Stomach smooth muscle (tissue), 2 donors: ENCODE measurements around the gene LAMP5.

Source experiments
- H3K27ac ChIP-seq: one replicate; pipeline ENCODE4 v1.7.0; 2013; ENCODE audit warnings: mild to moderate bottlenecking, low read length, inconsistent platforms
- H3K27me3 ChIP-seq, 2 donors: one replicate each; pipeline ENCODE4 v1.7.0; 2013; ENCODE audit warnings: low read length in 2 of 2; ENCODE audit not compliant: insufficient read depth in 2 of 2, control insufficient read depth in 1 of 2
- H3K36me3 ChIP-seq, 2 donors: one replicate each; pipeline ENCODE4 v1.7.0; 2013; ENCODE audit warnings: low read length in 2 of 2; ENCODE audit not compliant: control insufficient read depth in 2 of 2, insufficient read depth in 2 of 2
- H3K4me1 ChIP-seq: one replicate; pipeline ENCODE4 v1.7.0; 2013; ENCODE audit warnings: low read length; ENCODE audit not compliant: control insufficient read depth, insufficient read depth
- H3K4me3 ChIP-seq, 2 donors: one replicate each; pipeline ENCODE4 v1.7.0; 2013; ENCODE audit warnings: low read length in 2 of 2
- H3K9ac ChIP-seq, 2 donors: one replicate each; pipeline ENCODE4 v1.7.0; 2013; ENCODE audit warnings: low read length in 2 of 2, mild to moderate bottlenecking in 1 of 2
- H3K9me3 ChIP-seq, 2 donors: one replicate each; pipeline ENCODE4 v1.7.0; 2013; ENCODE audit warnings: low read length in 2 of 2; ENCODE audit not compliant: control insufficient read depth in 2 of 2
- donor health status: healthy.
- donor health status: Pancreatic carcinoma.

The LAMP5 gene

GRCh38 chr20:9566977-9567376, 52.6 kb downstream of the LAMP5 start:
- H3K4me3 ChIP-seq = no peak overlapping the region
- H3K36me3 ChIP-seq = no peaks in the 10 kb centered on the region
- H3K27ac ChIP-seq = no peak overlapping the region
- H3K27me3 ChIP-seq = peaks cover 0 to 2% of the 10 kb centered on the region in 2 donors
- no peaks in the 10 kb centered on the region for H3K4me1 ChIP-seq
- H3K9me3 ChIP-seq = no peaks in the 10 kb centered on the region
- no peak overlapping the region for H3K9ac ChIP-seq

- Histone ChIP-seq H3K4me1 (no peaks in the 10 kb centered on the region), H3K27ac (no peak overlapping the region), H3K27me3 (peaks cover 2 to 3% of the 10 kb centered on the region in 2 donors), H3K9me3 (no peaks in the 10 kb centered on the region), H3K9ac (no peak overlapping the region), H3K4me3 (no peak overlapping the region), H3K36me3 (no peaks in the 10 kb centered on the region)
Observed at GRCh38 chr20:9570612-9571011, 56.2 kb downstream of the LAMP5 start.

GRCh38 chr20:9571783-9572182, 57.4 kb downstream of the LAMP5 start:
- Histone ChIP-seq H3K9ac (no peak overlapping the region), H3K27me3 (peaks cover 2 to 3% of the 10 kb centered on the region in 2 donors), H3K4me1 (no peaks in the 10 kb centered on the region), H3K9me3 (no peaks in the 10 kb centered on the region), H3K27ac (no peak overlapping the region), H3K36me3 (no peaks in the 10 kb centered on the region), H3K4me3 (no peak overlapping the region)

GRCh38 chr20:9572670-9573069, 58.3 kb downstream of the LAMP5 start:
- Histone ChIP-seq H3K9me3 (no peaks in the 10 kb centered on the region), H3K36me3 (no peaks in the 10 kb centered on the region), H3K4me1 (no peaks in the 10 kb centered on the region), H3K27ac (no peak overlapping the region), H3K9ac (no peak overlapping the region), H3K27me3 (peaks cover 2 to 3% of the 10 kb centered on the region in 2 donors), H3K4me3 (no peak overlapping the region)

- H3K27me3 ChIP-seq = peaks cover 2 to 3% of the 10 kb centered on the region in 2 donors
- no peak overlapping the region for H3K27ac ChIP-seq
- no peak overlapping the region for H3K9ac ChIP-seq
- H3K36me3 ChIP-seq = no peaks in the 10 kb centered on the region
- no peaks in the 10 kb centered on the region for H3K9me3 ChIP-seq
- no peak overlapping the region for H3K4me3 ChIP-seq
- no peaks in the 10 kb centered on the region for H3K4me1 ChIP-seq
Observed at GRCh38 chr20:9573335-9574151, 59.2 kb downstream of the LAMP5 start.

- H3K36me3 ChIP-seq = no peaks in the 10 kb centered on the region
- H3K9me3 ChIP-seq = no peaks in the 10 kb centered on the region
- no peaks in the 10 kb centered on the region for H3K4me1 ChIP-seq
- no peak overlapping the region for H3K27ac ChIP-seq
- no peak overlapping the region for H3K9ac ChIP-seq
- H3K27me3 ChIP-seq = peaks cover 2 to 3% of the 10 kb centered on the region in 2 donors
- H3K4me3 ChIP-seq = no peak overlapping the region
Observed at GRCh38 chr20:9574181-9574580, 59.8 kb downstream of the LAMP5 start.

GRCh38 chr20:9574776-9575175, 60.4 kb downstream of the LAMP5 start:
- H3K4me3 ChIP-seq = no peak overlapping the region
- H3K9ac ChIP-seq = no peak overlapping the region
- no peaks in the 10 kb centered on the region for H3K4me1 ChIP-seq
- no peaks in the 10 kb centered on the region for H3K9me3 ChIP-seq
- no peaks in the 10 kb centered on the region for H3K36me3 ChIP-seq
- no peak overlapping the region for H3K27ac ChIP-seq
- peaks cover 0 to 3% of the 10 kb centered on the region in 2 donors for H3K27me3 ChIP-seq

GRCh38 chr20:9575836-9576235, 61.4 kb downstream of the LAMP5 start:
- no peak overlapping the region for H3K4me3 ChIP-seq
- H3K4me1 ChIP-seq = no peaks in the 10 kb centered on the region
- H3K27ac ChIP-seq = no peak overlapping the region
- H3K9me3 ChIP-seq = no peaks in the 10 kb centered on the region
- peaks cover 0 to 3% of the 10 kb centered on the region in 2 donors for H3K27me3 ChIP-seq
- no peaks in the 10 kb centered on the region for H3K36me3 ChIP-seq
- no peak overlapping the region for H3K9ac ChIP-seq

GRCh38 chr20:9576695-9577094, 62.3 kb downstream of the LAMP5 start:
- no peak overlapping the region for H3K4me3 ChIP-seq
- no peak overlapping the region for H3K9ac ChIP-seq
- H3K4me1 ChIP-seq = no peaks in the 10 kb centered on the region
- H3K27me3 ChIP-seq = peaks cover 0 to 3% of the 10 kb centered on the region in 2 donors
- H3K27ac ChIP-seq = no peak overlapping the region
- no peaks in the 10 kb centered on the region for H3K9me3 ChIP-seq
- no peaks in the 10 kb centered on the region for H3K36me3 ChIP-seq

GRCh38 chr20:9577397-9577796, 63.0 kb downstream of the LAMP5 start:
- no peak overlapping the region for H3K27ac ChIP-seq
- no peaks in the 10 kb centered on the region for H3K36me3 ChIP-seq
- H3K4me1 ChIP-seq = no peaks in the 10 kb centered on the region
- H3K4me3 ChIP-seq = no peak overlapping the region
- no peaks in the 10 kb centered on the region for H3K9me3 ChIP-seq
- H3K9ac ChIP-seq = no peak overlapping the region
- peaks cover 0 to 3% of the 10 kb centered on the region in 2 donors for H3K27me3 ChIP-seq

- Histone ChIP-seq H3K4me3 (no peak overlapping the region), H3K27me3 (peaks cover 0 to 3% of the 10 kb centered on the region in 2 donors), H3K9ac (no peak overlapping the region), H3K36me3 (no peaks in the 10 kb centered on the region), H3K4me1 (no peaks in the 10 kb centered on the region), H3K27ac (no peak overlapping the region), H3K9me3 (no peaks in the 10 kb centered on the region)
Observed at GRCh38 chr20:9578594-9578993, 64.2 kb downstream of the LAMP5 start.
